Measurements from ENCODE around the gene ATP1A1.
A peak's percentile ranks its signal among the peaks of the same experiment; 100 is the strongest.

ATP1A1 gene

GRCh38 chr1:116415699-116416533 lies 42.9 kb downstream of the ATP1A1 start:
- peak; percentile 44 for DNase-seq

GRCh38 chr1:116416854-116417513 lies 43.9 kb downstream of the ATP1A1 start:
- no peak for DNase-seq

GRCh38 chr1:116417678-116418077 lies 44.6 kb downstream of the ATP1A1 start:
- DNase-seq: no peak

GRCh38 chr1:116418091-116418830 lies 45.2 kb downstream of the ATP1A1 start:
- DNase-seq: peak; percentile 73

GRCh38 chr1:116420417-116421200 lies 47.6 kb downstream of the ATP1A1 start:
- no peak for DNase-seq

GRCh38 chr1:116424438-116424837 lies 51.4 kb downstream of the ATP1A1 start:
- DNase-seq: no peak

- no peak for DNase-seq
These were observed 51.8 kb downstream of the ATP1A1 start for GRCh38 chr1:116424863-116425262.

- no peak for DNase-seq
These were observed 52.9 kb downstream of the ATP1A1 start for GRCh38 chr1:116425987-116426386.

- no peak for DNase-seq
These were observed 53.4 kb downstream of the ATP1A1 start for GRCh38 chr1:116426401-116426800.

- peak; percentile 34 for DNase-seq
These were observed 55.5 kb downstream of the ATP1A1 start for GRCh38 chr1:116428576-116428975.

GRCh38 chr1:116429821-116430374 lies 56.9 kb downstream of the ATP1A1 start:
- no peak for DNase-seq

GRCh38 chr1:116431870-116432500 lies 58.9 kb downstream of the ATP1A1 start:
- DNase-seq: no peak

- DNase-seq: no peak
These were observed 59.7 kb downstream of the ATP1A1 start for GRCh38 chr1:116432655-116433265.

GRCh38 chr1:116433275-116434257 lies 60.5 kb downstream of the ATP1A1 start:
- no peak for DNase-seq

GRCh38 chr1:116434849-116435248 lies 61.8 kb downstream of the ATP1A1 start:
- no peak for DNase-seq

- DNase-seq: no peak
These were observed 63.0 kb downstream of the ATP1A1 start for GRCh38 chr1:116435806-116436610.

GRCh38 chr1:116436611-116436970 lies 63.5 kb downstream of the ATP1A1 start:
- no peak for DNase-seq

- no peak for DNase-seq
These were observed 66.7 kb downstream of the ATP1A1 start for GRCh38 chr1:116439701-116440100.

- no peak for DNase-seq
These were observed 67.7 kb downstream of the ATP1A1 start for GRCh38 chr1:116440731-116441130.
